Measurements from ENCODE around the gene FHIT. TPM values are rescaled to one million over a fixed set of nuclear protein-coding genes. Genes with fewer than 3 reads are reported as not detected.

The FHIT gene
- polyA plus RNA-seq, 1 of the 3 experiments (the other 2 are of a cell fraction), result 0.41 TPM

- TF ChIP-seq TAF1 (IDR thresholded peaks at IDR 0.05; ENCODE audit: borderline replicate concordance, low read depth, low read length) (no peak), EP300 (IDR thresholded peaks at IDR 0.05; ENCODE audit: borderline replicate concordance in 1 of 2, low read depth in 1 of 2, low read length in 1 of 2) (no peak), RFX5 (IDR thresholded peaks at IDR 0.05; ENCODE audit: low read length) (no peak), TCF12 (IDR thresholded peaks at IDR 0.05) (no peak), MXI1 (IDR thresholded peaks at IDR 0.05; ENCODE audit: low read depth, low read length) (no peak)
Measured at GRCh38 chr3:60290122-60290492, 961.1 kb downstream of the FHIT start (continued).

- CTCF ChIA-PET, result no interaction called here
- H2AFZ ChIP-seq (ENCODE audit: low read depth), result no peak overlapping the region
- no peaks in the 10 kb centered on the region for H3K9me3 ChIP-seq
- WGBS (ENCODE audit: low lambda C conversion rate), result 45% methylated on average over 8 of the region's 8 CpGs
- no peaks in the 10 kb centered on the region for H3K4me1 ChIP-seq (ENCODE audit: control insufficient read depth in 1 of 2, insufficient read depth in 2 of 2, low read depth in 1 of 2, low read length in 1 of 2)
- no peaks in the 10 kb centered on the region for H3F3A ChIP-seq (replicated peaks; ENCODE audit: insufficient read depth)
- no peaks in the 10 kb centered on the region for H4K20me1 ChIP-seq (ENCODE audit: insufficient read depth)
- POLR2A ChIA-PET, result no interaction called here
- H3K36me3 ChIP-seq (replicated peaks in 1 of 2; ENCODE audit: control insufficient read depth in 1 of 2, insufficient read depth in 2 of 2, low read length in 1 of 2), result no peaks in the 10 kb centered on the region
- no peak overlapping the region for H3K9ac ChIP-seq
- no peak overlapping the region for H3K4me2 ChIP-seq
- H3K4me3 ChIP-seq (ENCODE audit: low read depth in 2 of 2, low read length in 1 of 2), result no peak overlapping the region
- no peaks in the 10 kb centered on the region for H3K27me3 ChIP-seq (ENCODE audit: insufficient read depth)
- no peaks in the 10 kb centered on the region for H3K9me2 ChIP-seq
- TF ChIP-seq TEAD4 (IDR thresholded peaks at IDR 0.05; ENCODE audit: borderline replicate concordance, insufficient read depth) (no peak), IRF3 (IDR thresholded peaks at IDR 0.05; ENCODE audit: low read depth, low read length) (no peak), ZBTB33 (IDR thresholded peaks at IDR 0.05; ENCODE audit: borderline replicate concordance, low read depth) (no peak), REST (IDR thresholded peaks at IDR 0.05; ENCODE audit: low read depth, low read length) (no peak), FOSL2 (IDR thresholded peaks at IDR 0.05; ENCODE audit: borderline replicate concordance, low read depth) (no peak), FOXM1 (IDR thresholded peaks at IDR 0.05; ENCODE audit: low read depth) (no peak), CTCF (IDR thresholded peaks at IDR 0.05) (no peak), EP300 (IDR thresholded peaks at IDR 0.05; ENCODE audit: borderline replicate concordance in 1 of 2, low read depth in 1 of 2, low read length in 1 of 2) (no peak), RCOR1 (IDR thresholded peaks at IDR 0.05; ENCODE audit: low read length) (no peak), NFIC (IDR thresholded peaks at IDR 0.05; ENCODE audit: borderline replicate concordance) (no peak), SIN3A (IDR thresholded peaks at IDR 0.05; ENCODE audit: borderline replicate concordance, low read depth, low read length) (no peak), GATA2 (CRISPR knock-in tag; IDR thresholded peaks at IDR 0.05) (no peak)
- no peaks in the 10 kb centered on the region for H3K79me2 ChIP-seq (ENCODE audit: insufficient read depth)
- DNase-seq, result no peak
- no peak overlapping the region for H3K27ac ChIP-seq (ENCODE audit: low read depth in 2 of 2, low read length in 1 of 2)
Measured at GRCh38 chr3:60289341-60290121, 961.7 kb downstream of the FHIT start.
